Measurements from ENCODE around the gene HLA-A.
"Not testable (repeated sequence)": the region's sequence is repeated elsewhere in the genome, so short reads cannot be mapped to it uniquely, and the experiment has no call there.

The HLA-A gene

GRCh38 chr6:29974901-29975560 lies 32.7 kb downstream of the HLA-A start:
- H3K27me3 ChIP-seq (ENCODE audit: insufficient read depth, low read length), result peaks cover 63% of the 10 kb centered on the region
- H3K36me3 ChIP-seq (ENCODE audit: insufficient read depth, low read length), result no peaks in the 10 kb centered on the region
- peaks cover 9% of the 10 kb centered on the region for H3K4me1 ChIP-seq (ENCODE audit: insufficient read depth, low read length)
- H2AFZ ChIP-seq (ENCODE audit: low read depth, low read length), result no peak overlapping the region
- H3K9me3 ChIP-seq (ENCODE audit: low read length), result no peaks in the 10 kb centered on the region
- no peak overlapping the region for H3K4me3 ChIP-seq (ENCODE audit: low read length)

GRCh38 chr6:29975561-29975907 lies 33.2 kb downstream of the HLA-A start:
- Histone ChIP-seq H3K36me3 (ENCODE audit: insufficient read depth, low read length) (no peaks in the 10 kb centered on the region), H3K4me3 (ENCODE audit: low read length) (no peak overlapping the region), H2AFZ (ENCODE audit: low read depth, low read length) (no peak overlapping the region), H3K9me3 (ENCODE audit: low read length) (no peaks in the 10 kb centered on the region), H3K27me3 (ENCODE audit: insufficient read depth, low read length) (peaks cover 62% of the 10 kb centered on the region), H3K4me1 (ENCODE audit: insufficient read depth, low read length) (peaks cover 9% of the 10 kb centered on the region)

- peaks cover 9% of the 10 kb centered on the region for H3K4me1 ChIP-seq (ENCODE audit: insufficient read depth, low read length)
- no peaks in the 10 kb centered on the region for H3K9me3 ChIP-seq (ENCODE audit: low read length)
- H3K36me3 ChIP-seq (ENCODE audit: insufficient read depth, low read length), result no peaks in the 10 kb centered on the region
- no peak overlapping the region for H2AFZ ChIP-seq (ENCODE audit: low read depth, low read length)
- peak overlapping the region; percentile 37 for H3K4me3 ChIP-seq (ENCODE audit: low read length)
- H3K27me3 ChIP-seq (ENCODE audit: insufficient read depth, low read length), result peaks cover 55% of the 10 kb centered on the region
Measured at GRCh38 chr6:29976253-29976587, 33.9 kb downstream of the HLA-A start.

GRCh38 chr6:29976588-29977424 lies 34.5 kb downstream of the HLA-A start:
- Histone ChIP-seq H3K9me3 (ENCODE audit: low read length) (no peaks in the 10 kb centered on the region), H3K36me3 (ENCODE audit: insufficient read depth, low read length) (no peaks in the 10 kb centered on the region), H2AFZ (ENCODE audit: low read depth, low read length) (peak overlapping the region; percentile 85), H3K4me1 (ENCODE audit: insufficient read depth, low read length) (peaks cover 9% of the 10 kb centered on the region), H3K4me3 (ENCODE audit: low read length) (peak overlapping the region; percentile 37), H3K27me3 (ENCODE audit: insufficient read depth, low read length) (peaks cover 52% of the 10 kb centered on the region)

GRCh38 chr6:29977425-29977727 lies 35.0 kb downstream of the HLA-A start:
- no peaks in the 10 kb centered on the region for H3K9me3 ChIP-seq (ENCODE audit: low read length)
- peak overlapping the region; percentile 85 for H2AFZ ChIP-seq (ENCODE audit: low read depth, low read length)
- H3K4me1 ChIP-seq (ENCODE audit: insufficient read depth, low read length), result peaks cover 9% of the 10 kb centered on the region
- no peaks in the 10 kb centered on the region for H3K36me3 ChIP-seq (ENCODE audit: insufficient read depth, low read length)
- peak overlapping the region; percentile 37 for H3K4me3 ChIP-seq (ENCODE audit: low read length)
- H3K27me3 ChIP-seq (ENCODE audit: insufficient read depth, low read length), result peaks cover 48% of the 10 kb centered on the region

GRCh38 chr6:29980013-29980412 lies 37.7 kb downstream of the HLA-A start:
- H3K36me3 ChIP-seq (ENCODE audit: insufficient read depth, low read length), result not testable (repeated sequence)

GRCh38 chr6:29980511-29980910 lies 38.2 kb downstream of the HLA-A start:
- Histone ChIP-seq H3K4me3 (ENCODE audit: low read length) (no peak overlapping the region), H3K9me3 (ENCODE audit: low read length) (no peaks in the 10 kb centered on the region), H2AFZ (ENCODE audit: low read depth, low read length) (no peak overlapping the region), H3K4me1 (ENCODE audit: insufficient read depth, low read length) (peaks cover 9% of the 10 kb centered on the region), H3K27me3 (ENCODE audit: insufficient read depth, low read length) (peaks cover 27% of the 10 kb centered on the region), H3K36me3 (ENCODE audit: insufficient read depth, low read length) (no peaks in the 10 kb centered on the region)

More at GRCh38 chr6:29980013-29980412, 37.7 kb downstream of the HLA-A start:
- peaks cover 32% of the 10 kb centered on the region for H3K27me3 ChIP-seq (ENCODE audit: insufficient read depth, low read length)
- not testable (repeated sequence) for H2AFZ ChIP-seq (ENCODE audit: low read depth, low read length); H3K9me3 ChIP-seq (ENCODE audit: low read length); H3K4me3 ChIP-seq (ENCODE audit: low read length); H3K4me1 ChIP-seq (ENCODE audit: insufficient read depth, low read length)

GRCh38 chr6:29981211-29981812 lies 39.0 kb downstream of the HLA-A start:
- Histone ChIP-seq H3K9me3 (ENCODE audit: low read length) (no peaks in the 10 kb centered on the region), H3K36me3 (ENCODE audit: insufficient read depth, low read length) (no peaks in the 10 kb centered on the region), H3K27me3 (ENCODE audit: insufficient read depth, low read length) (peaks cover 19% of the 10 kb centered on the region), H3K4me1 (ENCODE audit: insufficient read depth, low read length) (peaks cover 9% of the 10 kb centered on the region), H3K4me3 (ENCODE audit: low read length) (no peak overlapping the region), H2AFZ (ENCODE audit: low read depth, low read length) (no peak overlapping the region)

GRCh38 chr6:29982097-29982496 lies 39.8 kb downstream of the HLA-A start:
- peaks cover 13% of the 10 kb centered on the region for H3K27me3 ChIP-seq (ENCODE audit: insufficient read depth, low read length)
- peaks cover 4% of the 10 kb centered on the region for H3K4me1 ChIP-seq (ENCODE audit: insufficient read depth, low read length)
- no peak overlapping the region for H3K4me3 ChIP-seq (ENCODE audit: low read length)
- H3K36me3 ChIP-seq (ENCODE audit: insufficient read depth, low read length), result no peaks in the 10 kb centered on the region
- H2AFZ ChIP-seq (ENCODE audit: low read depth, low read length), result no peak overlapping the region
- no peaks in the 10 kb centered on the region for H3K9me3 ChIP-seq (ENCODE audit: low read length)

- H3K4me3 ChIP-seq (ENCODE audit: low read length), result no peak overlapping the region
- no peaks in the 10 kb centered on the region for H3K36me3 ChIP-seq (ENCODE audit: insufficient read depth, low read length)
- no peak overlapping the region for H2AFZ ChIP-seq (ENCODE audit: low read depth, low read length)
- H3K9me3 ChIP-seq (ENCODE audit: low read length), result no peaks in the 10 kb centered on the region
- H3K4me1 ChIP-seq (ENCODE audit: insufficient read depth, low read length), result no peaks in the 10 kb centered on the region
- peaks cover 6% of the 10 kb centered on the region for H3K27me3 ChIP-seq (ENCODE audit: insufficient read depth, low read length)
Measured at GRCh38 chr6:29984232-29984631, 41.9 kb downstream of the HLA-A start.

- Histone ChIP-seq H2AFZ (ENCODE audit: low read depth, low read length) (no peak overlapping the region), H3K4me3 (ENCODE audit: low read length) (no peak overlapping the region), H3K27me3 (ENCODE audit: insufficient read depth, low read length) (peaks cover 6% of the 10 kb centered on the region), H3K36me3 (ENCODE audit: insufficient read depth, low read length) (no peaks in the 10 kb centered on the region), H3K9me3 (ENCODE audit: low read length) (no peaks in the 10 kb centered on the region), H3K4me1 (ENCODE audit: insufficient read depth, low read length) (no peaks in the 10 kb centered on the region)
Measured at GRCh38 chr6:29984992-29985391, 42.7 kb downstream of the HLA-A start.

GRCh38 chr6:29986179-29986781 lies 43.9 kb downstream of the HLA-A start:
- no peak overlapping the region for H3K4me3 ChIP-seq (ENCODE audit: low read length)
- H3K4me1 ChIP-seq (ENCODE audit: insufficient read depth, low read length), result no peaks in the 10 kb centered on the region
- H3K27me3 ChIP-seq (ENCODE audit: insufficient read depth, low read length), result peaks cover 6% of the 10 kb centered on the region
- no peak overlapping the region for H2AFZ ChIP-seq (ENCODE audit: low read depth, low read length)
- H3K9me3 ChIP-seq (ENCODE audit: low read length), result no peaks in the 10 kb centered on the region
- H3K36me3 ChIP-seq (ENCODE audit: insufficient read depth, low read length), result no peaks in the 10 kb centered on the region

GRCh38 chr6:29989211-29989610 lies 46.9 kb downstream of the HLA-A start:
- H3K4me3 ChIP-seq (ENCODE audit: low read length), result no peak overlapping the region
- no peaks in the 10 kb centered on the region for H3K9me3 ChIP-seq (ENCODE audit: low read length)
- no peaks in the 10 kb centered on the region for H3K36me3 ChIP-seq (ENCODE audit: insufficient read depth, low read length)
- no peaks in the 10 kb centered on the region for H3K27me3 ChIP-seq (ENCODE audit: insufficient read depth, low read length)
- no peak overlapping the region for H2AFZ ChIP-seq (ENCODE audit: low read depth, low read length)
- H3K4me1 ChIP-seq (ENCODE audit: insufficient read depth, low read length), result no peaks in the 10 kb centered on the region

All from neuron (in vitro differentiated cells).